HT-29 (cell line): ENCODE measurements around the gene TCF20. TPM values are rescaled to one million over a fixed set of nuclear protein-coding genes. Genes with fewer than 3 reads are reported as not detected.

Experiments used
- DNase-seq: peaks from one replicate; pipeline ENCODE4 v3.0.0-alpha.2; 2015; ENCODE audit warnings: low spot score
- total RNA-seq: library from RNA; depleted of rRNA; stranded (reverse); fragments of >200 nt; shearing (Covaris generic); gene quantifications from 2 replicates; pipeline ENCODE4 v1.2.3, GENCODE V29; 2014

The TCF20 gene
- total RNA-seq, 1 experiment from 2014 or later, result 48.3 TPM

DNA sequence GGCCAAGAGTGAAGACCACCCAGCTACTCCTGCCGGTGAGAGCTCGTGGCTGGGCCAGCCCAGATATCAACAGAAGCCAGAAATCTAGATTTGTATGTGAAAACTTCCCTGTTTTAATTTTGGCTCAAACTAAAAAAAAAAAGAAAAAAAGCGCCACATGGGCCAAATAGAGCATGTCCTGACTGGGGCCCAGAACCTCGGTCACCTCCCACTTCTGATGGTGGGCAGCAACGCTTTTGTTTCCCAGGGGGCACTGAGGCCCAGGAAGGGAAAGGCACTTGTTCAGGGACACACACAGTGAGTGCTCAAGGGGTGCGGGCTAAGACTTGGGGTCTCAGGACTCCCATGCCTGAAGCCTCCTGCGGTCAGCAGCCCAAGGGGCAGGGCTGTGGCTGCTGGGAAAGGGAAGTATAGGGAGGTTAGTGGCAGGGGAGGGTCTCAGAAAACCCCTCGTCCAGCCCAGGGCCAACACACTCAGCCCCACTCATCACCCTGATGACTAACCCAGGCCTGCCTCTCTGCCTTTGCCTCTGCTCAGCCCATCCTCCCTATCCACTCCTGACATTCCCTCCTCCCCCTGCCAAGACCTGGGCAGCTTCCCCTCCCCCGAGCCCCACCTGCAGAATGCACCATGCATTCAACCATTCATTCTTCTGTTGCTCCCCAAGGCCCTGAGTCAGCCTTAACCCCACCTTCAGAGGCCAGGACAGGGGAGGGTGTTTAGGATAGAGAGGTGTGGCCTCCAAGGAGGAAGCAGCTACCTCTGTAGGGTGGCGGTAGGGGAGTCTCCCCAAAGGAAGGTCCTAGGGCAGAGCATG, 30.0 kb upstream of the TCF20 start:
- DNase-seq, result peak; percentile 90

- no peak for DNase-seq
Measured at GRCh38 chr22:42299586-42300258, 29.3 kb upstream of the TCF20 start.

- DNase-seq, result no peak
Measured at GRCh38 chr22:42298746-42299145, 28.3 kb upstream of the TCF20 start.

GRCh38 chr22:42297778-42298177, 27.3 kb upstream of the TCF20 start:
- DNase-seq, result no peak

- no peak for DNase-seq
Measured at GRCh38 chr22:42296883-42297282, 26.4 kb upstream of the TCF20 start.

DNA sequence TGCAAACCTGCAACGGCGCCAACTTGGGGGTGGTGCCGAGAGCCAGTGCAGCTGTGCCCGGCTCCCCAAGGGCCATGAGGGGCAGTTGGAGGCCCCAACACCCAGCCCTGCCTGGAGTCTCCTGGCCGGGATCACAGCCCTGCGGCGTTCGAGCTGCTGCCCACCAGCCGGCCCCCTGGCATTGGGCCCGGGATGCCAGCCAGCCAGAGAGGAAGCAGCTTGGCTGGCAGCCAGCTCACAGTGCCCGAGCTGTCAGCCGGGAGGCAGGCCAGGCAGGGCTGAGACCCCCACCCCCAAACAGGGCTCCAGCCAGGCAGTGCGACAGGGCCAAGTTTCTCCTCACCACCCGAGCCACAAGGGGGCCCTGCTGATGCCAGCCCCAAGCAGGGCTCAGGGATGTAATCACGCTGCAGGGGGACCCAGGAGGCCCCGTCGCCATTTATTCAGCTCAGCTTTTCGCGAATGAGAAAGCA, 26.0 kb upstream of the TCF20 start:
- no peak for DNase-seq

- peak; percentile 73 for DNase-seq
Measured at GRCh38 chr22:42294034-42294985, 23.9 kb upstream of the TCF20 start.

GRCh38 chr22:42292732-42293520, 22.5 kb upstream of the TCF20 start:
- DNase-seq, result peak; percentile 68

DNA sequence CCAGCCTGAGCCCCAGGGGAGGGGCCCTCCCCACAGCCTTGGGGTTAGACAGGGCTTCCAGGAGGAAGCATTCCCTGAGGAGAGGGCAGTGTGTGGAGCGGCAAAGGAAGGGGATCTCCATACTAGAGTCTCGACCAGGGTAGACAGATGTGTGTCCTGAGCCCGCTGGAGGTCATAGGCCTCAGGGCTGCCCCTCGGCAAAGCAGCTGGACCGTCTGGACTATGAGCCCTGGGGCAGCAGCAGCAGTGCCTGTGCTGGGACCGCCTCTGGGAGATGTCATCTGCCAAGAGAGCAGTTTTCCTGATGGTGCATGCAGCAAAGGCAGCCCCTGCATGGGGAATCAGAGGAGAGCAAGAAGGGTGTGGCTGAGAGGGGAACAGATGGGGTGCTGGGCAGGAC, 20.8 kb upstream of the TCF20 start:
- no peak for DNase-seq

- no peak for DNase-seq
Measured at GRCh38 chr22:42289671-42290541, 19.5 kb upstream of the TCF20 start.

DNA sequence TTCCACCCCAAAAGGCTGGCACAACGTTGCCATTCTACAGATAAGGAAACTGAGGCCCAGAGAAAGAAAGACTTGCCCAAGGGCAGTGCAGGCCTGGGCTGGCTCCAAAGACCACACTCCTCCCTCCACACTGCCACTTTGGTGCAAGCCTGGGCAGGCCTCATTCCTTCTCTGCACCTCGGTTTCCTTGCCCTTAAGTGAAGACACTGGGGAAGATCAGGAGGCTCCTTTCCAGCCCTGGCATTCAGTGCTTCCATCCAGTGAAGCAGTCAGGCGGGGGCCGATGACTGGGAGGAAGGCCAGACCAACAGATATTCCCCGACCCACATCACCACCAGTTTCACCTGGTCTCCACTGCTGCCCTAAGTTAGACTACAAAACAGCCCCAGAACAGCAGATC, 18.3 kb upstream of the TCF20 start:
- DNase-seq, result no peak

- DNase-seq, result peak; percentile 0
Measured at GRCh38 chr22:42287174-42287890, 16.9 kb upstream of the TCF20 start.

DNA sequence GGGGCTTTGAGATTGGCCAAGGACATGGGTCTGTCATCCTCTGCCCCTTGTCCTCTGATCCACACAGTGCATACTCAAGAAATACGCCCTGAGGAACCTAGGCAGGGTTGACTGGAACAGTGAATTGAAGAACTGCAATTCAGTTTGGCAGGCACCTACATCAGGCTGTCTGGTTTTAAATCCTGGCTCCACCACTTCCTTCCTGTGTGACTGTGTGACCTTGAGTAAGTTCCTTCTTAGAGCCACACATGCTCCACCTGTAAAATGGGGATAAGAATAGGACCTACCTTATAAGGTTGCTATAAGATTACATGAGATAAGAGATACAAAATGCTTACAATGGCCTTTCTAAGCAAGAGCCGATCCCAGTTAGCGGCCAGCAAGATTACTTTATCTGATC, 15.8 kb upstream of the TCF20 start:
- DNase-seq, result no peak

DNA sequence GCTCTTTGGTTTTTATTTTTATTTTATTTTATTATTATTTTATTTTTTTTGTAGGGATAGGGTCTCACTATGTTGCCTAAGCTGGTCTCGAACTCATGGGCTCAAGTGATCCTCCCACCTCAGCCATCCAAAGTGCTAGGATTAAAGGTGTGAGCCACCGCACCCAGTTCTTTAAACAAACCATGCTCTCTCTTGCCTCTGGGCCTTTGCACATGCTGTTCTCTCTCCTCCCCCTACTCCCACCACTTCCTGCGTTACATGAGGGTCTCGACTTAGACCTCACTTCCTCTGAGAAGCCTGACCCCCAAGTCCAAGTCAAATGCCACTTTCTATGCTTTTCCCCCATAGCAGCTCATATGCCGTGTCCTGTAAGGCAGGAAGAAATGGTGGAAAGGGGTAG, 15.2 kb upstream of the TCF20 start:
- no peak for DNase-seq

- no peak for DNase-seq
Measured at GRCh38 chr22:42284643-42285181, 14.3 kb upstream of the TCF20 start.

DNA sequence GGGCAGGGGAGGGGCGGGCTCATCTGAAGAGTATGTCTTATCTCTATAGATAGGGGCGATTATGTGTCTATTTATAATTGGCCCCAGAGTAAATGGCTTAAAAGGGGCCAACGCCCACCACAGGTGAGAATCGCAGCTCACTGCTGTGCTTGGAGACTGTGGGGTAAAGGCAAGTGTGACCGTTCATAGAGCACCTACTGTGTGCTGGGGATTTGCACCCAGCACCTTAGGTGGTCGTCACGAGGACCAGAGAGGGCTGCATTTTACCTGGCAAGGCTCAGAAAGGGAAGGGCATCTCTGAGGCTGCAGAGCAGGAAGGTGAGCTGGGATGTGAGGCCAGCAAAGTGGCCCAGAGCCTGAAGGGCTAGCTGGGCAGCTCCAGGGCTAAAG, 13.7 kb upstream of the TCF20 start:
- no peak for DNase-seq

DNA sequence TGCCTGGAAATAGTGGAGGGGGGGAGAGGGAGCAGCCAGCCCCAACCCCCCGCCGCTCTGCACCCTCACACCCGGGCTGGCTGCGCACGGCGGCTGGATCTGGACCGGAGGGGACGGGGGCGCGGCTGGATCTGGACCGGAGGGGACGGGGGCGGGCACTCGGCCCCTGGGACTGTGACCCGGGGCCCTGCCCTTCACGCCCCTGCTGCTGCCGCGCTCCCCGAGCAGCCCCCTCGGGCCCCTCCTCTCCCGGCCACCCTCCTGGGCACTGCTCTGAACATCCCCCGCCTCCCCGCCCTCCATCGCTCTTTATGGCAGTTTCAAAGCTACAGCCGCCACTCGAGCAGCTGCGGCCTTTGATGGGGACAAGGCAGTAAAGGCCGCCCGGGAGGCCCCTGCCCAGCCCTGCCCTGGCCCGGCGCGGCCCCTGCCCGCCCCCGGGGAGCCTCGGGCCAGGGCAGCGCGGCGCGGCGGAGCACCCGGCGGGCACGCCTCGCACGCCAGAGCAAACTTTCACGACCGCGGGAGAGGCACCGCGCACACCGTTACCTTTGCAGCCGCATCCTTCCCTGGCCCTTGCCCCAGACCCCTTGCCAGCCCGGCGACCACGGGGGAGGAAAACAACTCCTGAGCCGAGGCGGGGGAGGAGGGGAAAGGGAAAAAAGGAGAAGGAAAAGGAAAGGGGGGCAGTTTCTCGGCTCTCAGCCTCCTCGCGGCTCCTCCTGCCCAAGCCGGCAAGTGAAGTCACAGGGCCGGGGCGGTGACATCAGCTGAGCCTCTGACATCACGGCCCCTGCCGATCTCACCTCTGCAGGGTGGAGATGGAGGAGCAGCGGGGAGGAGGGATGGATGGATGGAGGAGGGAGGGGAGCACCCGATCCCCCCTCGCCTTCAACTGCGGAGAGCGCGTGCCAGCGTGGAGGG, 13.1 kb upstream of the TCF20 start:
- no peak for DNase-seq

DNA sequence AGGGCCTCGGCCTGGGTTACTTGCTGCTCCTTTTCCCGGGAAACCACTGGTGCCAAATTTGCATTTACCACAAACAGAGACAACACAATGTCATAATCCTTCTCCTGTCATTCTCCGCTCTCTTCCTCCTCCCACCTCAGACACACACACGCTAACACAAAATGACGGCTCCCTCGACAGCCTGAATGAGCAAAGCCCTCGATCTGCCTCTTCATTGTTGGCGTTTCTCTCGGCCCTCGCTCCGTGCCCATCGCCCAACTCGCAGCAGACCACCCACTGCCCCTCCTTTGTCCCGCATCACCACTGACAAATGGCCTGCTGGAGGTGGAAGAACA, 12.5 kb upstream of the TCF20 start:
- DNase-seq, result no peak
